NT2/D1 (cell line): Measurements from ENCODE around the gene ASCL4.

Source experiments
- YY1 ChIP-seq: IDR thresholded peaks from 2 replicates; pipeline ENCODE4 v1.6.1; 2011; ENCODE audit not compliant: insufficient read length, insufficient read depth
- ZNF274 ChIP-seq: IDR thresholded peaks from 2 replicates; pipeline ENCODE4 v1.6.1; 2011; ENCODE audit warnings: mild to moderate bottlenecking, low read depth, low read length

DNA sequence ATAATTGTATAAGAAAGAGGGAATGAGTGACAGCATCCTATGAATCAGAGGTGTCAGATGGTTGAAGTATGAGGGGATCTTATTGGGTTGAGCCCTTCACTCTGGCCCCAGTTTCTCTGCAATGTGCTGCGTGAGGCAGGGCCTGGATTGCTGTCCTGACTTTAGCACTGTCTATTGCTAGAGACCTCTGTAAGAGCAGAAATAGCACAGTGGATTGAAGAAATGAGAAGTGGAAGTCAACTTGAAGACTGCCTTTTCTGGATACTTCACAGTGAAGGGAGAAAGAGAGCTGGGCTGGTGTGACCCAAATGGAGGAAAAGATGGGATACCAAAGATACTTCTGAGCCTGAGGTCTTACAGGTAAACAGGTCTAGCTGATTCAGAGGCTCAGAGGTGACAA lies 5.8 kb downstream of the ASCL4 start:
- TF ChIP-seq ZNF274 (no peak), YY1 (no peak)
